Measurements from ENCODE around the gene AGAP5. TPM values are rescaled to one million over a fixed set of nuclear protein-coding genes. Genes with fewer than 3 reads are reported as not detected.
A peak's percentile ranks its signal among the peaks of the same experiment; 100 is the strongest.

AGAP5 gene
- total and polyA plus RNA-seq, 2 of the 13 experiments (the other 11 are each of a cell fraction or from before 2014, with no cell fraction given), result 5.3 to 7.9 TPM

DNA sequence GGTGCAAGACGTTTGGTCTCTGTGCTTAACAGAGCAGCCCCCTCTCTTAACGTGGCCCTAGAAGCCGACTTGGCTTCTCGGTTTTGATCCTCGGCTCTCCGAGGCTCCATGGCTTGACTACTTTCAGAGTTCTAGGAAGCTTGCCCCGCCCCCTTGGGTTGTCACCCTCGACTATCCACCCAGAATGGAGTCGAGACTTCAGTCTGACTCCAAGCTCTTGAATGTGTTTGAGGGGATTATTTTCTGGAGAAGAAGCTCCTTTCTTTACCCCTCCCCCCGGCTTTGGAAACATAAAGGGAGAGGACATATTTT is 46.7 kb upstream of the AGAP5 start (continued):
- TF ChIP-seq, protein P1, sequence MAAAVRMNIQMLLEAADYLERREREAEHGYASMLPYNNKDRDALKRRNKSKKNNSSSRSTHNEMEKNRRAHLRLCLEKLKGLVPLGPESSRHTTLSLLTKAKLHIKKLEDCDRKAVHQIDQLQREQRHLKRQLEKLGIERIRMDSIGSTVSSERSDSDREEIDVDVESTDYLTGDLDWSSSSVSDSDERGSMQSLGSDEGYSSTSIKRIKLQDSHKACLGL (CRISPR knock-in tag; IDR thresholded peaks at IDR 0.05), result peak; percentile 4; the same call in 1 of the 2 replicates
- TF ChIP-seq ZNF10 (CRISPR knock-in tag; IDR thresholded peaks at IDR 0.05; ENCODE audit: borderline replicate concordance, low read depth) (no peak), ZFP1 (CRISPR knock-in tag; IDR thresholded peaks at IDR 0.05) (no peak), STAG1 (CRISPR knock-in tag; IDR thresholded peaks at IDR 0.05) (no peak), ATAD3A (CRISPR knock-in tag; IDR thresholded peaks at IDR 0.05) (no peak), ZKSCAN1 (IDR thresholded peaks at IDR 0.05; ENCODE audit: low read length) (no peak), SYNCRIP (IDR thresholded peaks at IDR 0.05; ENCODE audit: insufficient read depth, low read depth, low read length) (no peak), ZNF790 (CRISPR knock-in tag; IDR thresholded peaks at IDR 0.05; ENCODE audit: borderline replicate concordance) (no peak), SIN3B (IDR thresholded peaks at IDR 0.05; ENCODE audit: low read length) (no peak)
- TF ChIP-seq, protein P2, sequence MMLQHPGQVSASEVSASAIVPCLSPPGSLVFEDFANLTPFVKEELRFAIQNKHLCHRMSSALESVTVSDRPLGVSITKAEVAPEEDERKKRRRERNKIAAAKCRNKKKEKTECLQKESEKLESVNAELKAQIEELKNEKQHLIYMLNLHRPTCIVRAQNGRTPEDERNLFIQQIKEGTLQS (CRISPR knock-in tag; IDR thresholded peaks at IDR 0.05), result no peak
- TF ChIP-seq, protein P3, sequence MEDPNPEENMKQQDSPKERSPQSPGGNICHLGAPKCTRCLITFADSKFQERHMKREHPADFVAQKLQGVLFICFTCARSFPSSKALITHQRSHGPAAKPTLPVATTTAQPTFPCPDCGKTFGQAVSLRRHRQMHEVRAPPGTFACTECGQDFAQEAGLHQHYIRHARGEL (CRISPR knock-in tag; IDR thresholded peaks at IDR 0.05), result no peak
- TF ChIP-seq, protein P4, sequence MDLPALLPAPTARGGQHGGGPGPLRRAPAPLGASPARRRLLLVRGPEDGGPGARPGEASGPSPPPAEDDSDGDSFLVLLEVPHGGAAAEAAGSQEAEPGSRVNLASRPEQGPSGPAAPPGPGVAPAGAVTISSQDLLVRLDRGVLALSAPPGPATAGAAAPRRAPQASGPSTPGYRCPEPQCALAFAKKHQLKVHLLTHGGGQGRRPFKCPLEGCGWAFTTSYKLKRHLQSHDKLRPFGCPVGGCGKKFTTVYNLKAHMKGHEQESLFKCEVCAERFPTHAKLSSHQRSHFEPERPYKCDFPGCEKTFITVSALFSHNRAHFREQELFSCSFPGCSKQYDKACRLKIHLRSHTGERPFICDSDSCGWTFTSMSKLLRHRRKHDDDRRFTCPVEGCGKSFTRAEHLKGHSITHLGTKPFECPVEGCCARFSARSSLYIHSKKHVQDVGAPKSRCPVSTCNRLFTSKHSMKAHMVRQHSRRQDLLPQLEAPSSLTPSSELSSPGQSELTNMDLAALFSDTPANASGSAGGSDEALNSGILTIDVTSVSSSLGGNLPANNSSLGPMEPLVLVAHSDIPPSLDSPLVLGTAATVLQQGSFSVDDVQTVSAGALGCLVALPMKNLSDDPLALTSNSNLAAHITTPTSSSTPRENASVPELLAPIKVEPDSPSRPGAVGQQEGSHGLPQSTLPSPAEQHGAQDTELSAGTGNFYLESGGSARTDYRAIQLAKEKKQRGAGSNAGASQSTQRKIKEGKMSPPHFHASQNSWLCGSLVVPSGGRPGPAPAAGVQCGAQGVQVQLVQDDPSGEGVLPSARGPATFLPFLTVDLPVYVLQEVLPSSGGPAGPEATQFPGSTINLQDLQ (CRISPR knock-in tag; IDR thresholded peaks at IDR 0.05), result no peak

All from HepG2 (cell line).